ENCODE measurements around the gene ZNF609. TPM values are rescaled to one million over a fixed set of nuclear protein-coding genes. Genes with fewer than 3 reads are reported as not detected.
A peak's percentile ranks its signal among the peaks of the same experiment; 100 is the strongest.

ZNF609 gene
- polyA plus RNA-seq, 3 donors, result 34.6 to 37.9 (median 34.9) TPM

DNA sequence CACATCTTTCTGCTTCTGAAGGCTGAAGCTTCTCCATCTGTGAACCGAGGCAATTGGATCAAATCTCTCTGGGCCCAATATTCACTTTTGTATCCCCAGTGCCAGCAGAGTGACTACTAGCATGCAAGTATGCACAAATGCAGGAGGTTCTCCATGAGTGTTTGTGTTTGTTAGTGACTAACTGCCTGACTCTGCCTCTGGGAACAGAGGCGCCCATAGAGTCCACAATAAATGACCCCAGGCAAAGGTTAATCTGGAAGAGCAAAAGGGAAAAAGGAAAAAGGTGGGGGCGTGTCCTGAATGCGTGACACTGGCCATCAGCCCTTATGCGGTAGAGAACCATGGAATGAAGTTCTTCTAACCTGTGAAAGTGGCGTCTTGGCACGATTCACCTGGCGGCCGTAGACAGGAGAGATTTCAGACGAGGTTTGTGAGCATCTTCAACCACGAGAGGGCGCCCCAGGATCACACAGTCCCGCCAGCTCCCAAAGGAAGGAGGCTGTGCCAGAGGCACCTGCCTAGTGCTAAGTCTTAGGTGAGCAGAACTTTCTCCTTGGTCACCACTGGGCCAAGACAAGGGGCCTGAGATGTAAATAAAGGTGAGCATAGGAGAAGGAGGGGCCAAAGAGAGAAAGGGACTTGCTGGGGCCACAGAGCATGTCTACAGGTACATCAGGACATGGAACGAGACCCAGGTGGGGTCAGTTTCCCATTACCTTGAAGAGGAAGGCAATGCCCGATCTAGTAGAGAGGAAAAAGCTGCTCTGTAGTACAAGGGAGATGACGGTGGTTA, 270.8 kb downstream of the ZNF609 start:
- DNase-seq (ENCODE audit: extremely low read depth in 1 of 11, low read depth in 9 of 11, low spot score in 4 of 11), result peak in 10 of 11 donors; percentile 55 to 81 (median 75)

GRCh38 chr15:64731805-64732151, 271.4 kb downstream of the ZNF609 start:
- DNase-seq (ENCODE audit: extremely low read depth in 1 of 11, low read depth in 9 of 11, low spot score in 4 of 11), result no peak

DNA sequence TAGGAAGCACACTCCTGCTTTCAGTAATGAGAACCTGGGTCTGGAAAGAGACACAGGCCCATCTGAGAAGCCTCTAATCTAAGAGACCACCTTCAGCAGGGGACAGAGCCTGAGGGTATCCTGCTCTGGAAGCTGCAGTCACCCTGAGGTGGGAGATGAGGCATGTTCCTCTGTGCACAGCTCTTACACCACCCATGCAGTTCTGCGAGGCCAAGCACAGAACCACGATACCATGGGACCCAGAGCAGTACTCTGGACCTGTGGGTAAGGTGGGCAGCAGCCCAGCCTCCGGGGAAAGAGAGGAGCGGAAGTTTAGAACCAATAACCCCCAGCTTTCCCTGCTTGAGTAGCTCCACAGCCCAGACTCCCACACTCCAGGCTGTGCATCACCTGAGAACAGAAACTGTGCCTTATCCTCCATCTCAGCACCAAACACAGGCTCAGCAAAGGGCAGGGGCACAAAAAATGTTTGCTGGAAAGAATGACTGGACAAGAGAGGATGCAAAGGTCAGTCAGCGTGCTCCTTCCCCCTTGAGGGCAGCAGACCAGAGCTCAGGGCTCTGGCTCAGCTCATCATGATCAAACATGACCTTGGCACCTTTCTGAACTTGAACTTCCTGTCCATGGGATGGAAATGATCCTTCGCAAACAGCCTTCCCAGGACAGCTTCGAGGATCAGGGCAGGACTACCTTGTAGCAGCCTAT, 271.9 kb downstream of the ZNF609 start:
- no peak for DNase-seq (ENCODE audit: extremely low read depth in 1 of 11, low read depth in 9 of 11, low spot score in 4 of 11)

Other genes with a start within 250 kb of the ZNF609 start
- gene CSNK1G1, start 104.4 kb upstream of the ZNF609 start, polyA plus RNA-seq (ENCODE audit: insufficient read length in 3 of 3), result 10 to 100 TPM; 20.0 to 23.8 (median 21.3) TPM
- 10 to 100 TPM; 40.8 to 52.0 (median 45.9) TPM for gene PCLAF, start 79.1 kb upstream of the ZNF609 start, polyA plus RNA-seq (ENCODE audit: insufficient read length in 3 of 3)
- gene TRIP4, start 72.7 kb upstream of the ZNF609 start, polyA plus RNA-seq (ENCODE audit: insufficient read length in 3 of 3), result 10 to 100 TPM; 36.8 to 48.0 (median 45.3) TPM

Data from renal cortex interstitium (tissue), 11 donors.